Neural cell (in vitro differentiated cells): ENCODE results near the gene TMOD1. TPM values are rescaled to one million over a fixed set of nuclear protein-coding genes. Genes with fewer than 3 reads are reported as not detected.

ENCODE experiments used
- H2AFZ ChIP-seq: fragments of 200-600, 300-800 bp; sonication (generic), shearing (Covaris generic); 2 replicates; pipeline ENCODE4 v1.6.0; 2014; ENCODE audit warnings: low read depth, mild to moderate bottlenecking, antibody characterized with exemption, low read length, moderate library complexity
- H3F3A ChIP-seq: fragments of 200-600 bp; shearing (Covaris generic); 2 replicates; pipeline ENCODE4 v1.6.1; 2016; ENCODE audit warnings: mild to moderate bottlenecking, moderate library complexity, mixed read lengths, antibody characterized with exemption, low read length; ENCODE audit not compliant: insufficient read depth, poor library complexity, severe bottlenecking
- H3K27ac ChIP-seq: fragments of 200-600, 300-800 bp; sonication (generic), shearing (Covaris generic); 2 replicates; pipeline ENCODE4 v1.5.1; 2014; ENCODE audit warnings: mild to moderate bottlenecking, low read length, moderate library complexity
- H3K27me3 ChIP-seq: fragments of 300-800, 200-600 bp; sonication (generic), shearing (Covaris generic); 2 replicates; pipeline ENCODE4 v1.6.0; 2014; ENCODE audit warnings: mild to moderate bottlenecking, low read depth, low read length, moderate library complexity; ENCODE audit not compliant: insufficient read depth
- H3K36me3 ChIP-seq: fragments of 300-800, 200-600 bp; sonication (generic), shearing (Covaris generic); 2 replicates; pipeline ENCODE4 v1.5.1; 2014; ENCODE audit warnings: mild to moderate bottlenecking, antibody characterized with exemption, low read length, moderate library complexity; ENCODE audit not compliant: insufficient read depth
- H3K4me2 ChIP-seq: fragments of 300-800, 200-600 bp; sonication (generic), shearing (Covaris generic); 2 replicates; pipeline ENCODE4 v1.6.0; 2014; ENCODE audit warnings: mild to moderate bottlenecking, low read length
- H3K4me3 ChIP-seq: fragments of 300-800, 200-600 bp; sonication (generic), shearing (Covaris generic); 2 replicates; pipeline ENCODE4 v1.5.1; 2014; ENCODE audit warnings: mild to moderate bottlenecking, low read length, moderate library complexity
- H3K79me2 ChIP-seq: fragments of 200-600 bp; shearing (Covaris generic); replicated peaks from 2 replicates; pipeline ENCODE4 v1.6.0; 2014; ENCODE audit warnings: mild to moderate bottlenecking, low read length, moderate library complexity; ENCODE audit not compliant: insufficient read depth
- H3K9ac ChIP-seq: fragments of 300-800, 200-600 bp; sonication (generic), shearing (Covaris generic); 2 replicates; pipeline ENCODE4 v1.6.1; 2016; ENCODE audit warnings: mild to moderate bottlenecking, low read length, mixed read lengths
- H3K9me2 ChIP-seq: fragments of 200-600 bp; shearing (Covaris generic); 2 replicates; pipeline ENCODE4 v1.6.1; 2016; ENCODE audit warnings: mild to moderate bottlenecking, low read length, mixed read lengths; ENCODE audit not compliant: insufficient read depth
- H3K9me3 ChIP-seq: fragments of 200-600, 300-800 bp; sonication (generic), shearing (Covaris generic); 2 replicates; pipeline ENCODE4 v1.6.1; 2016; ENCODE audit warnings: mild to moderate bottlenecking, mixed run types, low read length, moderate library complexity, mixed read lengths
- H4K20me1 ChIP-seq: fragments of 200-600 bp; shearing (Covaris generic); 2 replicates; pipeline ENCODE4 v1.6.1; 2016; ENCODE audit warnings: mild to moderate bottlenecking, mixed run types; ENCODE audit not compliant: insufficient read depth
- CTCF ChIP-seq: fragments of 450-650 bp; IDR thresholded peaks from 2 replicates; pipeline ENCODE4 v1.5.1; 2014; ENCODE audit warnings: antibody characterized with exemption, mild to moderate bottlenecking, moderate library complexity; ENCODE audit not compliant: poor library complexity, severe bottlenecking
- EP300 ChIP-seq: fragments of 450-650 bp; conservative IDR thresholded peaks from 2 replicates; pipeline ENCODE4 v1.6.1; 2014; ENCODE audit warnings: antibody characterized with exemption, mild to moderate bottlenecking, moderate library complexity; ENCODE audit not compliant: poor library complexity, severe bottlenecking
- EZH2 ChIP-seq: fragments of 200-600, 300-800 bp; shearing (Covaris generic), sonication (generic); IDR thresholded peaks from 2 replicates; pipeline ENCODE4 v1.6.1; 2014; ENCODE audit warnings: antibody characterized with exemption, low read length, borderline replicate concordance, mild to moderate bottlenecking; ENCODE audit not compliant: insufficient read depth, poor library complexity, severe bottlenecking
- MXI1 ChIP-seq: fragments of 450-650 bp; conservative IDR thresholded peaks from 2 replicates; pipeline ENCODE4 v1.6.1; 2014; ENCODE audit warnings: antibody characterized with exemption, mild to moderate bottlenecking; ENCODE audit not compliant: poor library complexity, severe bottlenecking
- POLR2AphosphoS5 ChIP-seq: IDR thresholded peaks from 2 replicates; pipeline ENCODE4 v1.6.1; 2012
- RAD21 ChIP-seq: fragments of 450-650 bp; conservative IDR thresholded peaks from 2 replicates; pipeline ENCODE4 v1.6.1; 2014; ENCODE audit warnings: antibody characterized with exemption, mild to moderate bottlenecking, moderate library complexity
- REST ChIP-seq: IDR thresholded peaks from 2 replicates; pipeline ENCODE4 v1.6.1; 2012; ENCODE audit warnings: borderline replicate concordance
- SMC3 ChIP-seq: fragments of 450-650 bp; conservative IDR thresholded peaks from 2 replicates; pipeline ENCODE4 v1.6.1; 2014; ENCODE audit warnings: antibody characterized with exemption, mild to moderate bottlenecking, moderate library complexity; ENCODE audit not compliant: poor library complexity
- TAF1 ChIP-seq: IDR thresholded peaks from 2 replicates; pipeline ENCODE4 v1.6.1; 2012; ENCODE audit warnings: low read depth
- polyA plus RNA-seq: library from polyadenylated mRNA; depleted of rRNA; stranded (reverse); fragments of >200 nt; gene quantifications from 2 replicates; pipeline ENCODE4 v1.2.3, GENCODE V29; 2014

Gene TMOD1
- polyA plus RNA-seq, 1 donor from 2014 or later = 0.17 TPM

GRCh38 chr9:97593960-97594359 is 92.5 kb downstream of the TMOD1 start:
- H3K27ac ChIP-seq = no peak overlapping the region
- H3K4me3 ChIP-seq = no peak overlapping the region
- H3K27me3 ChIP-seq = no peaks in the 10 kb centered on the region
- H3K79me2 ChIP-seq = no peaks in the 10 kb centered on the region
- no peaks in the 10 kb centered on the region for H3K9me2 ChIP-seq
- no peak for TF ChIP-seq TAF1
- no peak for TF ChIP-seq CTCF
- TF ChIP-seq POLR2AphosphoS5 = no peak
- TF ChIP-seq EP300 = no peak
- TF ChIP-seq MXI1 = no peak
- TF ChIP-seq EZH2 = no peak
- no peak for TF ChIP-seq REST
- TF ChIP-seq RAD21 = no peak
- TF ChIP-seq SMC3 = no peak
- H3K9me3 ChIP-seq = no peaks in the 10 kb centered on the region
- H2AFZ ChIP-seq = no peak overlapping the region
- no peaks in the 10 kb centered on the region for H3K36me3 ChIP-seq
- no peak overlapping the region for H3K4me2 ChIP-seq
- no peaks in the 10 kb centered on the region for H4K20me1 ChIP-seq
- H3F3A ChIP-seq = no peaks in the 10 kb centered on the region
- H3K9ac ChIP-seq = no peak overlapping the region

- Histone ChIP-seq H3K27me3 (no peaks in the 10 kb centered on the region), H3F3A (no peaks in the 10 kb centered on the region), H3K36me3 (no peaks in the 10 kb centered on the region), H4K20me1 (no peaks in the 10 kb centered on the region), H3K9me3 (no peaks in the 10 kb centered on the region), H2AFZ (no peak overlapping the region), H3K4me2 (no peak overlapping the region), H3K27ac (no peak overlapping the region), H3K9me2 (no peaks in the 10 kb centered on the region), H3K9ac (no peak overlapping the region), H3K4me3 (no peak overlapping the region), H3K79me2 (no peaks in the 10 kb centered on the region)
- TF ChIP-seq RAD21 = no peak
- TF ChIP-seq CTCF = no peak
- no peak for TF ChIP-seq MXI1
- no peak for TF ChIP-seq EP300
- no peak for TF ChIP-seq SMC3
- TF ChIP-seq POLR2AphosphoS5 = no peak
- no peak for TF ChIP-seq TAF1
- TF ChIP-seq REST = no peak
- TF ChIP-seq EZH2 = no peak
These were observed 93.0 kb downstream of the TMOD1 start for GRCh38 chr9:97594381-97594921.
